GM20000 (cell line): Measurements from ENCODE around the gene CCDC92B.

ENCODE experiments used
- DNase-seq: peaks from one replicate; pipeline ENCODE4 v3.0.0; 2012; ENCODE audit warnings: low spot score
- CTCF ChIP-seq: IDR thresholded peaks from 2 replicates; pipeline ENCODE4 v1.5.1; 2012; ENCODE audit warnings: mild to moderate bottlenecking, control low read depth; ENCODE audit errors: extremely low read depth, missing control alignments

The CCDC92B gene

GRCh38 chr17:2710803-2711607 is 38.4 kb downstream of the CCDC92B start:
- no peak for TF ChIP-seq CTCF
- no peak for DNase-seq

GRCh38 chr17:2710071-2710802 is 39.2 kb downstream of the CCDC92B start:
- no peak for DNase-seq
- no peak for TF ChIP-seq CTCF

- DNase-seq = peak; percentile 80
Observed at GRCh38 chr17:2709183-2709661, 40.2 kb downstream of the CCDC92B start.

GRCh38 chr17:2708585-2709182 is 40.8 kb downstream of the CCDC92B start:
- no peak for TF ChIP-seq CTCF
- DNase-seq = no peak

More at GRCh38 chr17:2709183-2709661, 40.2 kb downstream of the CCDC92B start:
- no peak for TF ChIP-seq CTCF

- TF ChIP-seq CTCF = peak; percentile 33
- no peak for DNase-seq
Observed at GRCh38 chr17:2707721-2708584, 41.5 kb downstream of the CCDC92B start.

GRCh38 chr17:2706911-2707510 is 42.4 kb downstream of the CCDC92B start:
- no peak for DNase-seq
- TF ChIP-seq CTCF = no peak
